ENCODE measurements around the gene FARSA. TPM values are rescaled to one million over a fixed set of nuclear protein-coding genes. Genes with fewer than 3 reads are reported as not detected.
"Not testable (repeated sequence)": the region's sequence is repeated elsewhere in the genome, so short reads cannot be mapped to it uniquely, and the experiment has no call there.

Gene FARSA
- total RNA-seq, 2 experiments from 2014 or later: 96.6 to 131 TPM

GRCh38 chr19:12952050-12952449 lies 18.5 kb upstream of the FARSA start:
- H3K27ac Mint-ChIP-seq; DNase-seq; H3K27me3 Mint-ChIP-seq; CTCF ChIA-PET; H3K4me3 Mint-ChIP-seq; H3K9me3 Mint-ChIP-seq (ENCODE audit: low read depth); ATAC-seq: not testable (repeated sequence)
- Mint-ChIP-seq H3K4me1 (peaks cover 58% of the 10 kb centered on the region), H3K36me3 (peaks cover 43% of the 10 kb centered on the region)

DNA sequence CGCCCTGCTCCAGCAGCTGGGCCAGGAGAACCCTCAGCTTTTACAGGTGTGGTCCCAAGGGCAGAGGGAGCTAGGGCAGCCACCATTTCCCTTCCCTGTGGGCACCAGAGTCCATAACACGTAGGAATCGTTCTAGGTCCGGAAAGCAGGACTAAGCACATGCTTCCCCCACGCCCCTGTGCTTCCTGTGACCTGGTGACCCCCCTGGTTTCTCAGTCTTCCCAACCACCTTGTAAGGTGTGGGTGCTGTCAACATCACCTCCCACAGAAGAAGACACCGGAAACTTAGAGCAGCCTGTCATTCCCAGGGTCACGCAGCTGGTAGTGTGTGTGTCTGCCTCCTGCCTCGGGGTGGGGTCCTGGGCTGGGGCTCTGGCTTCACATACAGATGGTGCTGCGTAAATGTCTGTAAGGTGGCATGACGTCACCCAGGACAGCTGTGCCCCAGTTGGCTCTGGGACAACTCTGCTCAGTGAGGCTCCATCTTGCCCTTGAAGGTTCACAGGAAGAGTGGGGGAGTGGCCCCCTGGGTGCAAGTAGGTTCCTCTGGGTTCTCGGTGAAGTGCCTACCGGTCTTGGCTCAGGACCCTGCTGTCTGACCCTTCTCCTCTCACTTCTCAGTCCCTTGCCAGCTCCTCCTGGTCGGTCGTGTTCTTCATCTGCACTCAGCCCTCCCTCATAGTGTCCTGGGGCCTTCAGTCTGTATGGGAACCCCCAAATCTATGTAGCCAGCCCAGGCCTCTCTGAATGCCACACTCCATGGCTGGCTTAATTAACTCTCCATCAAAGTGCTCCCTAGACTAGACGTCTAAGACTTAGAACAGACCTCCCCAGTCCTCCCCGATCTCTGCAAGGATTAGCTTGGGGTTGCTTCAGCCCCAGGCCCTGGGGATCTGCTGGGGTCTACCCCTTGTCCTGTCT lies 16.1 kb upstream of the FARSA start:
- peaks cover 55% of the 10 kb centered on the region for H3K4me1 Mint-ChIP-seq

DNA sequence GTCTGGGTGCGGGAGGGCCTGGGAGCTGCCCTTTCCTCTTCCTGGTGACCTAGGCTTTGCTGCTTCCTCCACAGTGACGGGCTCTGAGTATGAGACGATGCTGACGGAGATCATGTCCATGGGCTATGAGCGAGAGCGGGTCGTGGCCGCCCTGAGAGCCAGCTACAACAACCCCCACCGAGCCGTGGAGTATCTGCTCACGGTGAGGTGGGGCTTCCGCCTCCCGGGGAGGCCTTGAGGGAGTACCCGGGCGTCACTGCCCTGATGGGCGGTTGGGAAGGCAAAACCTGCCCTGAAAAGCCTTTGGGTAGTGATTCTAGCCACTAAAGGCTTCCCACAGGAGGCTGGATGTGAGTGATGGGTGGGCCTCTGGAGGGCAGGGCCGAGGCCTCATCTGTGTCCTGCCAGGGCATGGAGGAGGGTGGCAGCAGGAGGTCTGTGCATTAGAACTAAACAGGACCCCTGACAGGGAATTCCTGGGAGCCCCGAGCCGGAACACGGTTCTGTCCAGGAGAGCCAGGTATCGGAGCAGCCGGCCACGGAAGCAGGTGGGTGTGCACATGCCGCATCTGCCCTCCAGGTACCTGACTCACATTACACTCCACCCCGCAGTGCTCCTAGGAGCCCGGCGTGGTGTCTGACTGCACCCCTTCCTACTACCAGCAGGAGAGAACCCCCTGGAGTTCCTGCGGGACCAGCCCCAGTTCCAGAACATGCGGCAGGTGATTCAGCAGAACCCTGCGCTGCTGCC lies 15.3 kb upstream of the FARSA start:
- Mint-ChIP-seq H3K27ac (no peak overlapping the region), H3K9me3 (ENCODE audit: low read depth) (no peaks in the 10 kb centered on the region), H3K36me3 (peaks cover 59% of the 10 kb centered on the region), H3K4me1 (peaks cover 53% of the 10 kb centered on the region), H3K4me3 (no peak overlapping the region), H3K27me3 (no peaks in the 10 kb centered on the region)
- ATAC-seq: no peak
- no peak for DNase-seq
- CTCF ChIA-PET: interaction anchor here (1.1 to 2.3 kb wide), 3 partner anchors 8 to 17 kb away, joined by 3 to 13 read pairs (median 5); partner anchors contain the start of gene GADD45GIP1

More for the DNA sequence above, 16.1 kb upstream of the FARSA start:
- Mint-ChIP-seq H3K27ac (peak overlapping the region; percentile 74), H3K36me3 (peaks cover 56% of the 10 kb centered on the region), H3K27me3 (no peaks in the 10 kb centered on the region), H3K4me3 (no peak overlapping the region), H3K9me3 (ENCODE audit: low read depth) (no peaks in the 10 kb centered on the region)
- CTCF ChIA-PET: interaction anchor here (0.7 to 2.3 kb wide), 3 partner anchors 16 to 112 kb away, joined by 3 to 13 read pairs (median 3); no protein-coding TSS in a partner anchor
- no peak for ATAC-seq
- DNase-seq: no peak

GRCh38 chr19:12947702-12948611 lies 14.4 kb upstream of the FARSA start:
- no peak for DNase-seq
- no peak for ATAC-seq
- Mint-ChIP-seq H3K4me1 (peaks cover 59% of the 10 kb centered on the region), H3K27ac (peak overlapping the region; percentile 0), H3K36me3 (peaks cover 66% of the 10 kb centered on the region), H3K27me3 (no peaks in the 10 kb centered on the region), H3K9me3 (ENCODE audit: low read depth) (no peaks in the 10 kb centered on the region), H3K4me3 (no peak overlapping the region)
- CTCF ChIA-PET: interaction anchor here (0.6 to 1.3 kb wide), 3 partner anchors 9 to 78 kb away, joined by 3 to 5 read pairs (median 3); partner anchors contain the start of gene GADD45GIP1

- H3K27ac Mint-ChIP-seq: peak overlapping the region; percentile 97
- DNase-seq (no peak), ATAC-seq (no peak)
- peaks cover 70% of the 10 kb centered on the region for H3K36me3 Mint-ChIP-seq
- CTCF ChIA-PET: interaction anchor here (0.6 to 2.4 kb wide), 7 partner anchors 9 to 77 kb away, joined by 3 to 15 read pairs (median 3); partner anchors contain the start of gene GADD45GIP1
- peaks cover 65% of the 10 kb centered on the region for H3K4me1 Mint-ChIP-seq
- H3K27me3 Mint-ChIP-seq: no peaks in the 10 kb centered on the region
- H3K9me3 Mint-ChIP-seq (ENCODE audit: low read depth): no peaks in the 10 kb centered on the region
- peak overlapping the region; percentile 85 for H3K4me3 Mint-ChIP-seq
These were observed 13.4 kb upstream of the FARSA start for GRCh38 chr19:12946731-12947496.

GRCh38 chr19:12946092-12946721 lies 12.7 kb upstream of the FARSA start:
- peaks cover 71% of the 10 kb centered on the region for H3K36me3 Mint-ChIP-seq
- peak overlapping the region; percentile 85 for H3K4me3 Mint-ChIP-seq
- H3K4me1 Mint-ChIP-seq: peaks cover 65% of the 10 kb centered on the region
- no peaks in the 10 kb centered on the region for H3K9me3 Mint-ChIP-seq (ENCODE audit: low read depth)
- H3K27ac Mint-ChIP-seq: peak overlapping the region; percentile 97
- DNase-seq: peak; percentile 74
- CTCF ChIA-PET: interaction anchor here (0.9 to 2.4 kb wide), 6 partner anchors 8 to 61 kb away, joined by 3 to 15 read pairs (median 4); partner anchors contain the start of gene FARSA
- H3K27me3 Mint-ChIP-seq: no peaks in the 10 kb centered on the region
- ATAC-seq: peak; percentile 67

DNA sequence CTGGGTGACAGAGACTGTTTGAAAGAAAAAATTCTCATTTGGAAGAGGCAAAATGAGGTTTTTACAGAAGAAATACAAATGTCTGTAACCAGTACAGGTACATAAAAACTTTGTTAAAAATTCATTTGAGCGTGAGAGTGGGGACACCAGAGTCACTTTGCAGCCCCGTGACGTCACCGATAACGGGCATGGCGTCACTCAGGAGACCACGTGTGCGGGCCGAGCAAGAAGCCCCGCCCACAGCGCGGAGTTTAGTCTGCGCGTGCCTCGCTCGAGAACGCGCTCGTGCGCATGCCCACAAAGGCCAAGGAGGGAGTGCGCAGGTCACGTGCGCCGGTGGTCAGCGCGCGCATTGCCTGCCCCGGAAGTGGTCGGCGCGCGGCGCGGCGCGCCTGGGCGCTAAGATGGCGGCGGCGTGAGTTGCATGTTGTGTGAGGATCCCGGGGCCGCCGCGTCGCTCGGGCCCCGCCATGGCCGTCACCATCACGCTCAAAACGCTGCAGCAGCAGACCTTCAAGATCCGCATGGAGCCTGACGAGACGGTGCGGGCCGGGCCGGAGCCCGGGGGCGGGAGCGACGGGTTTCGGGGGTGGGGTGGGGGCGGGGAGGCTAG lies 12.1 kb upstream of the FARSA start, which contains the start of gene RAD23A:
TSS of gene RAD23A (plus strand) at position 384 of the 613 bp plus-strand sequence. CDS start at position 471, 87 bp downstream.
- CTCF ChIA-PET: interaction anchor here (1.0 to 2.4 kb wide), 3 partner anchors 12 to 60 kb away, joined by 3 to 15 read pairs (median 4); partner anchors contain the start of gene FARSA
- Mint-ChIP-seq H3K9me3 (ENCODE audit: low read depth) (no peaks in the 10 kb centered on the region), H3K27me3 (no peaks in the 10 kb centered on the region), H3K4me1 (peaks cover 67% of the 10 kb centered on the region), H3K36me3 (peaks cover 71% of the 10 kb centered on the region), H3K4me3 (peak within 1 kb of the TSS; percentile 85), H3K27ac (peak within 1 kb of the TSS; percentile 97)
- DNase-seq (peak; percentile 99), ATAC-seq (peak; percentile 83)

DNA sequence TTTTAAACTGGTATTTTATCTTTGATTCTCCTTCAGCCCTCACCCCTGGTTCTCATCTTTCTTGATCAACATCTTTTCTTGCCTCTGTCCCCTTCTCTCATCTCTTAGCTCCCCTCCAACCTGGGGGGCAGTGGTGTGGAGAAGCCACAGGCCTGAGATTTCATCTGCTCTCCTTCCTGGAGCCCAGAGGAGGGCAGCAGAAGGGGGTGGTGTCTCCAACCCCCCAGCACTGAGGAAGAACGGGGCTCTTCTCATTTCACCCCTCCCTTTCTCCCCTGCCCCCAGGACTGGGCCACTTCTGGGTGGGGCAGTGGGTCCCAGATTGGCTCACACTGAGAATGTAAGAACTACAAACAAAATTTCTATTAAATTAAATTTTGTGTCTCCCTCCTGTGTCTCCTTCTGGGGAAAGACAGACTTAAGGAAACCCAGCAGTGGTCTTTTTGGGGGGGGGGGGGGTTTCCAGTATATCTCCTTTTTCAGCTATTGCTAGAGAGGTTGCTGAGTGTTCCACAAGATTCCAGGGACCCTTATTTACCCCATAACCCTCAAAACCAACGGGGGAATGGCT lies 10.7 kb upstream of the FARSA start:
- Mint-ChIP-seq H3K4me3 (no peak overlapping the region), H3K36me3 (peaks cover 73% of the 10 kb centered on the region), H3K27me3 (no peaks in the 10 kb centered on the region), H3K4me1 (peaks cover 72% of the 10 kb centered on the region), H3K9me3 (ENCODE audit: low read depth) (no peaks in the 10 kb centered on the region), H3K27ac (peak overlapping the region; percentile 97)
- CTCF ChIA-PET: no interaction called here
- ATAC-seq (no peak), DNase-seq (no peak)

DNA sequence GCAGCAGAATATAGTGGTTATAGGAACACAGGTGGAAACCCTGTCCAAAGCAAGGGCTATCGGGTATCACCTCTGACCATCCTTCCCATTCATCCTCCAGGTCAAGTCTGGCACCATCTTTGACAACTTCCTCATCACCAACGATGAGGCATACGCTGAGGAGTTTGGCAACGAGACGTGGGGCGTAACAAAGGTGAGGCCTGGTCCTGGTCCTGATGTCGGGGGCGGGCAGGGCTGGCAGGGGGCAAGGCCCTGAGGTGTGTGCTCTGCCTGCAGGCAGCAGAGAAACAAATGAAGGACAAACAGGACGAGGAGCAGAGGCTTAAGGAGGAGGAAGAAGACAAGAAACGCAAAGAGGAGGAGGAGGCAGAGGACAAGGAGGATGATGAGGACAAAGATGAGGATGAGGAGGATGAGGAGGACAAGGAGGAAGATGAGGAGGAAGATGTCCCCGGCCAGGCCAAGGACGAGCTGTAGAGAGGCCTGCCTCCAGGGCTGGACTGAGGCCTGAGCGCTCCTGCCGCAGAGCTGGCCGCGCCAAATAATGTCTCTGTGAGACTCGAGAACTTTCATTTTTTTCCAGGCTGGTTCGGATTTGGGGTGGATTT lies 10.0 kb upstream of the FARSA start:
- Mint-ChIP-seq H3K4me1 (peaks cover 76% of the 10 kb centered on the region), H3K9me3 (ENCODE audit: low read depth) (no peaks in the 10 kb centered on the region), H3K27ac (peak overlapping the region; percentile 79), H3K27me3 (no peaks in the 10 kb centered on the region), H3K4me3 (peak overlapping the region; percentile 8), H3K36me3 (peaks cover 77% of the 10 kb centered on the region)
- DNase-seq: no peak
- no peak for ATAC-seq
- CTCF ChIA-PET: no interaction called here

DNA sequence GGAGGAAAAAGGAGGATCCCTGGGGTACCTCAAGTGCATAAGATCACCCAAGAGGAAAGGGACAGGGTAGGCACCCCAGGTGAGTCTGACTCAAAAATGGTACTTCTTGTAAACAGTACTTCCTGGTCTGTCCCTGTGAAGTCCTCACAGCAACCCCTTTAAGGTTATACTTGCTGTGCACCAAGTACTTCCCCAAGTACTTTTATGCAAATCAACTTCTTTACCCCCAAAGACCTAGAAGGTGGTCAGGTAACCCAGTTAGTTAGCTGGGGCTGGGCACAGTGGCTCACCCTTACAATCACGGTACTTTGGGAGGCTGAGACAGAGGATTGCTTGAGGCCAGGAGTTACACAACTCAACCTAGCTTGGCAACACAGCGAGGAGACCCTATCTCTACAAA lies 7.4 kb upstream of the FARSA start:
- CTCF ChIA-PET: interaction anchor here (0.8 to 1.4 kb wide), 3 partner anchors 8 to 56 kb away, joined by 3 to 7 read pairs (median 5); no protein-coding TSS in a partner anchor
- Mint-ChIP-seq H3K4me3 (peak overlapping the region; percentile 100), H3K36me3 (peaks cover 66% of the 10 kb centered on the region), H3K9me3 (ENCODE audit: low read depth) (no peaks in the 10 kb centered on the region), H3K27me3 (no peaks in the 10 kb centered on the region), H3K4me1 (peaks cover 75% of the 10 kb centered on the region), H3K27ac (peak overlapping the region; percentile 95)
- no peak for ATAC-seq
- DNase-seq: no peak
